Esophagus muscularis mucosa (tissue), 4 donors: Measurements from ENCODE around the gene OR10J4. TPM values are rescaled to one million over a fixed set of nuclear protein-coding genes. Genes with fewer than 3 reads are reported as not detected.

Experiments used
- DNase-seq: peaks from one replicate; pipeline ENCODE4 v3.0.0-alpha.2; 2017; ENCODE audit errors: extremely low spot score
- H3K27ac ChIP-seq, 4 donors: fragments of 200-600 bp; sonication (generic); replicated peaks in 1 of 4; 1 replicate in 3 of 4; 2 replicates in 1 of 4; pipeline ENCODE4 v1.5.1; 2016 to 2019; ENCODE audit warnings: mild to moderate bottlenecking in 1 of 4
- H3K27me3 ChIP-seq, 4 donors: fragments of 200-600 bp; sonication (generic); one replicate each; pipeline versions ENCODE4 v1.5.1 to v1.6.0; 2016 to 2019
- H3K36me3 ChIP-seq, 4 donors: fragments of 200-600 bp; sonication (generic); one replicate each; pipeline ENCODE4 v1.5.1; 2016 to 2019
- H3K4me1 ChIP-seq, 4 donors: fragments of 200-600 bp; sonication (generic); one replicate each; pipeline ENCODE4 v1.5.1; 2016 to 2019
- H3K4me3 ChIP-seq, 4 donors: fragments of 200-600 bp; sonication (generic); 1 replicate in 2 of 4; 2 replicates in 2 of 4; pipeline ENCODE4 v1.5.1; 2016 to 2019; ENCODE audit warnings: mild to moderate bottlenecking in 4 of 4, moderate library complexity in 1 of 4
- H3K9me3 ChIP-seq, 4 donors: fragments of 200-600 bp; sonication (generic); 1 replicate in 3 of 4; 2 replicates in 1 of 4; pipeline ENCODE4 v1.5.1; 2016 to 2019
- CTCF ChIP-seq, 3 experiments: fragments of 200-600 bp in 2 of 3; fragments of 450-650 bp in 1 of 3; sonication (generic) in 2 of 3; IDR thresholded peaks; one replicate each; pipeline ENCODE4 v1.5.1; 2017 to 2019; ENCODE audit warnings: antibody characterized with exemption in 3 of 3, mild to moderate bottlenecking in 2 of 3, moderate library complexity in 1 of 3
- EP300 ChIP-seq: sonication (generic); formaldehyde crosslinking; IDR thresholded peaks from one replicate; pipeline ENCODE4 v1.6.1; 2017; ENCODE audit warnings: antibody characterized with exemption
- POLR2A ChIP-seq: fragments of 450-650 bp; IDR thresholded peaks from one replicate; pipeline ENCODE4 v1.6.1; 2017; ENCODE audit warnings: antibody characterized with exemption, moderate library complexity, mild to moderate bottlenecking, low read depth
- POLR2AphosphoS5 ChIP-seq, 2 donors: sonication (generic); formaldehyde crosslinking; IDR thresholded peaks; one replicate each; pipeline ENCODE4 v1.6.1; 2017; ENCODE audit warnings: antibody characterized with exemption in 2 of 2
- WGBS: methylation state at CpG from one replicate; pipeline ENCODE4 v1.1.5; 2018; 5-methylcytosine and 5-hydroxymethylcytosine counted together
- intact Hi-C: fragments of 100-400 bp; cut with DNase I; formaldehyde crosslinking; loops from one replicate; pipeline ENCODE4 v1.15.1; 2023
- total RNA-seq, 4 donors: library from RNA; depleted of rRNA; stranded (reverse); fragments of >200 nt; gene quantifications; one replicate each; pipeline versions ENCODE4 v1.1.0 to v1.2.1, GENCODE V29; 2016

The OR10J4 gene
- total RNA-seq, 4 donors from 2014 or later: not detected

GRCh38 chr1:159429074-159429861, 2.7 kb upstream of the OR10J4 start:
- DNase-seq: no peak
- H3K9me3 ChIP-seq: no peaks in the 10 kb centered on the region
- WGBS: 76% methylated on average over 4 of the region's 4 CpGs
- H3K27ac ChIP-seq: no peak overlapping the region
- no peaks in the 10 kb centered on the region for H3K36me3 ChIP-seq
- H3K4me1 ChIP-seq: no peaks in the 10 kb centered on the region
- H3K27me3 ChIP-seq: no peaks in the 10 kb centered on the region
- TF ChIP-seq EP300 (no peak), POLR2A (no peak), POLR2AphosphoS5 (IDR thresholded peaks at IDR 0.05) (no peak), CTCF (IDR thresholded peaks at IDR 0.05) (no peak)
- intact Hi-C loops: no loop called here
- no peak overlapping the region for H3K4me3 ChIP-seq

- WGBS: 79% methylated on average over 6 of the region's 6 CpGs
- intact Hi-C loops: no loop called here
These were observed 1.0 kb upstream of the OR10J4 start for GRCh38 chr1:159430985-159431384.

DNA sequence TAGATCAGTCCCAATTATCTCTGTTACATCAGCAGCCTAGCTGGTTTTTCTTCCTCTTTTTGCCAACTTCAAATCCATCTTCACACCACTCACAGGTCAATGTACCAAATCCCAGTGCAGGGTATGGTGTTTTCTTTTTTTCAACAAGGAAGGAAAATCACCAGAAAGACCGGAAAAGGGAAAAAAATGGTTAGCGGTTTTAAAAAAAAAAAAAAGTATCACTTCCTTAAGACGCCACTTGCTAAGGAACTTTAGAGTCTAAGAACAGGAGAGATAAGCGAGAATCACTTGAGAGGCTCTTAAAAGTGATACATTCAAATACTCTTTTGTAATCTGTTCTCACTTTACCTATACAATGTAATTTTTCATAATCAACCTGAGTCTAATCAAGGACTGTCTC, 4.5 kb downstream of the OR10J4 start:
- H3K36me3 ChIP-seq: no peaks in the 10 kb centered on the region
- DNase-seq: no peak
- 65% methylated on average over 4 of the region's 4 CpGs for WGBS
- no peaks in the 10 kb centered on the region for H3K4me1 ChIP-seq
- H3K27ac ChIP-seq: no peak overlapping the region
- H3K27me3 ChIP-seq: no peaks in the 10 kb centered on the region
- intact Hi-C loops: no loop called here
- H3K4me3 ChIP-seq: no peak overlapping the region
- H3K9me3 ChIP-seq: no peaks in the 10 kb centered on the region
- TF ChIP-seq CTCF (IDR thresholded peaks at IDR 0.05) (no peak), POLR2AphosphoS5 (IDR thresholded peaks at IDR 0.05) (no peak), EP300 (no peak)

More at GRCh38 chr1:159430985-159431384, 1.0 kb upstream of the OR10J4 start:
- Histone ChIP-seq H3K27ac (no peak overlapping the region), H3K36me3 (no peaks in the 10 kb centered on the region), H3K9me3 (no peaks in the 10 kb centered on the region), H3K4me3 (no peak overlapping the region), H3K4me1 (no peaks in the 10 kb centered on the region), H3K27me3 (no peaks in the 10 kb centered on the region)
- TF ChIP-seq POLR2AphosphoS5 (IDR thresholded peaks at IDR 0.05) (no peak), EP300 (no peak), CTCF (IDR thresholded peaks at IDR 0.05) (no peak), POLR2A (no peak)
- no peak for DNase-seq

DNA sequence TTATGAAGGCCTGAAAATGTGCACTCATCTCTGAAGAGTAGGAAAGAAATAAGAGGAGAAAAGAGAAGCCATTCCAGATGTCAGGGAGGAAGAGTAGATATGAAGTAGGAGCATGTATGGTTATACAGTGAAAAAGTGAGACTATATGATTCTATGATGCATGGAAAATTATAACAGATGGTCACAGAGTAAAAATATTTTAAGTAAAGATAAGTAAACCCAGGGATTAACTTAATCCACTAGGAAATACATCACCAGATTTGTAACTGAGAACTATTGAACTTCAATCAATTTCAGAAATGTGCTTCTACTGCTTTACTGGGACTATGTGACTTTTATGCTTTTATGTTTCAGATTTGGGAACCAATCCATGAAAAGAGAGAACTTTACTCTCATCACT, 7.4 kb downstream of the OR10J4 start, which contains the start of gene OR10J1:
Gene OR10J1 (plus strand): TSS at position 301 of the 400 bp plus-strand sequence. CDS start 70 bp downstream, at position 371.
- Histone ChIP-seq H3K4me3 (no peak within 1 kb of the TSS), H3K27ac (no peak within 1 kb of the TSS), H3K9me3 (no peaks in the 10 kb centered on the region), H3K27me3 (no peaks in the 10 kb centered on the region), H3K36me3 (no peaks in the 10 kb centered on the region), H3K4me1 (no peaks in the 10 kb centered on the region)
- TF ChIP-seq POLR2AphosphoS5 (IDR thresholded peaks at IDR 0.05) (no peak), CTCF (IDR thresholded peaks at IDR 0.05) (no peak), POLR2A (no peak), EP300 (no peak)
- no peak for DNase-seq
- intact Hi-C loops: no loop called here

- Histone ChIP-seq H3K9me3 (no peaks in the 10 kb centered on the region), H3K4me1 (no peaks in the 10 kb centered on the region), H3K27me3 (no peaks in the 10 kb centered on the region), H3K36me3 (no peaks in the 10 kb centered on the region), H3K4me3 (no peak overlapping the region), H3K27ac (no peak overlapping the region)
- TF ChIP-seq POLR2AphosphoS5 (IDR thresholded peaks at IDR 0.05): no peak
- TF ChIP-seq POLR2A: no peak
- TF ChIP-seq CTCF (IDR thresholded peaks at IDR 0.05): no peak
- TF ChIP-seq EP300: no peak
- intact Hi-C loops: no loop called here
- no peak for DNase-seq
These were observed 9.4 kb downstream of the OR10J4 start for GRCh38 chr1:159441360-159441759.
